GM18861 (cell line): Measurements from ENCODE around the gene THSD4.
"Not testable (repeated sequence)": the region's sequence is repeated elsewhere in the genome, so short reads cannot be mapped to it uniquely, and the experiment has no call there.

Experiments
- ATAC-seq: cut with Tn5 transposase; IDR thresholded peaks from one replicate; pipeline ENCODE4 v1.9.1; 2021; ENCODE audit not compliant: unreplicated experiment

Gene THSD4

DNA sequence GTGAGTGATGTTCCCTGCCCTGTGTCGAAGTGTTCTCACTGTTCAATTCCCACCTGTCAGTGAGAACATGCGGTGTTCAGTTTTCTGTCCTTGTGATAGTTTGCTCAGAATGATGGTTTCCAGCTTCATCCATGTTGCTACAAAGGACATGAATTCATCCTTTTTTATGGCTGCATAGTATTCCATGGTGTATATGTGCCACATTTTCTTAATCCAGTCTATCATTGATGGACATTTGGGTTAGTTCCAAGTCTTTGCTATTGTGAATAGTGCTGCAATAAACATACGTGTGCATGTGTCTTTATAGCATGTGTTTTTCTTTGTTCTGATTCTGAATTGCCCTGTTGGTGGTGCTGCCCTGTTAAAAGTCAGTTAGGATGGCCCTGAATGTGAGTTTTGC is 204.2 kb downstream of the THSD4 start:
- ATAC-seq: not testable (repeated sequence)

- no peak for ATAC-seq
Observed at GRCh38 chr15:71319935-71320334, 204.7 kb downstream of the THSD4 start.

- ATAC-seq: no peak
Observed at GRCh38 chr15:71323082-71323481, 207.8 kb downstream of the THSD4 start.

GRCh38 chr15:71323584-71323983 is 208.3 kb downstream of the THSD4 start:
- no peak for ATAC-seq

DNA sequence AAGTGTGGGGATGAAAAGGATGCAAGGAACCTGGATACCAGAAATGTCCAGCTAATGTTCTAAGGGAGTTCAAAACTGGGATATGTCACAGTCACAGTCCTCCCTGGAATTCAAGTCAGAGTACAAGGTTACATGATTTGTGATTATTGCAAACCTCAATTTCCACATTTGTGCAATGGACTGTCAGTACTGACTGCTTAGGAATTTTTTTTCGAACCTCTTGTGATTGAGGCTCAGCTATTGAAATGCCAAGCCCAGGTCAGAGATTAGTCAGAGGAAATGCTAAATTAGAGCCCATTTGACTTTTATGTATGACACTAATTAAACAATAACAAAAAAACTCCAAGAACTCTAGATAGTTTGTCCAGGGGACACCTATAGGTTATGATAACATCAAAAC is 210.2 kb downstream of the THSD4 start:
- ATAC-seq: no peak

- ATAC-seq: no peak
Observed at GRCh38 chr15:71328453-71328852, 213.2 kb downstream of the THSD4 start.

DNA sequence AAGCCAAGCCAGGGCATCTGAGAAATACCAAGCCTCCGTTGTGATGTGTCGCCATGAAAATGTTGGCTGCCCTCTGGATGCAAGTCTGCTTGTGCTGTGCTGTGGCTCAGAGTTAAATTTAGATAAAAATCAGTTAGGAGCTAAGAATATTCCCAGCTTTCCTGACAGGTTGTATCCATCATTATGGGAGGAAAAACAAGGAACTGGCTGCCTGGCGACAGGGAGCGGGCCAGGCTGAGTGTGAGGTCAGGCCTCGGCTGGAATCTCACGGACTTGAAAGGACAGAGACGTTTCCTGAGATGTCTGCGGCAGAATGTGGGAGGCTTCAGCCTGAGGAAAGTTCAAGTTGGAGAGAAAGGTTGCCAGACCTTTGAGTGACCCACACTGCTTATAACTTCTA is 213.8 kb downstream of the THSD4 start:
- ATAC-seq: no peak

- no peak for ATAC-seq
Observed at GRCh38 chr15:71329497-71330260, 214.4 kb downstream of the THSD4 start.

GRCh38 chr15:71330638-71331162 is 215.4 kb downstream of the THSD4 start:
- ATAC-seq: no peak

DNA sequence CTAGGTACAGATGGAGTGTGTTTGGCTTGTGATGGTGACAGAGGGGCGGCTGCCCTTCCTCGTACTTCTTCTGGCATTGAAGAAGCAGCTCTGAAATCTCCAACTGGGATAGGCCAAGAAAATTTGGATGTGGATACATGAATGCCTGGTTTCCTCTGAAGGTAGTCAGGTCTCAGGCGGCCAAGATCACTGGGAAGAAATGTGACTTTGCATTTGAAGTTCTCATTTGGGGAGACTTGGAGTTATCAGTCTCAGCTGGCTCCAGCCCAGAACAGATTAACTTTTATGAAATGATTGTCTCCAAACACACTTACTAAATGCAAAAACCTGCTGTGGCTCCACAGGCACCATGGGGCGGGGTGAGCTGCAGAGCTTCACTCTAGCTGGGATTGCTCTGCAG is 215.9 kb downstream of the THSD4 start:
- ATAC-seq: no peak

DNA sequence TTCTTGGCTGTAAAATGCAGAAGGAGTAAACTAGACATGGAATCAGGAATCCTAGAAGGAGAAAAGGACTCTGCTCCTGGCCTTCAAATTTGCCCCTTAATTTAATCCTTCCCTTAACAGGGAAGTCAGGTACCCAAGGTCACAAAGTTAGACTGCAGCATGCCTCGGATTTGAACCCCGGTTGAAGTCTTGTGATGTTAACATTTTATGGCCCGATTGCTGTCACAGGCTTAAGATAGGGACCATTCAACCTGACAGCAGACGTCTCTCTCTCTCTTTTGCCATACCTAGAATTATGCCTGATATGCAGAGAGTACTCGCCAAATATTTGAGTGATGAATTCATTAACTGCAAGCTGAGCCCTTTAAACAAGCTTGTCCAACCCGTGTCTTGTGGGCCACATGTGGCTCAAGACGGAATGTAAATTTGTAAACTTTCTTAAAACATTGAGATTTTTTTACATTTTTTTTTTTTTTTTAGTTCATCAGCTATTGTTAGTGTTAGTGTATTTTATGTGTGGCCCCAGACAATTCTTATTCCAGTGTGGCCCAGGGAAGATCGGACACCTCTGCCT is 217.2 kb downstream of the THSD4 start:
- ATAC-seq: no peak

DNA sequence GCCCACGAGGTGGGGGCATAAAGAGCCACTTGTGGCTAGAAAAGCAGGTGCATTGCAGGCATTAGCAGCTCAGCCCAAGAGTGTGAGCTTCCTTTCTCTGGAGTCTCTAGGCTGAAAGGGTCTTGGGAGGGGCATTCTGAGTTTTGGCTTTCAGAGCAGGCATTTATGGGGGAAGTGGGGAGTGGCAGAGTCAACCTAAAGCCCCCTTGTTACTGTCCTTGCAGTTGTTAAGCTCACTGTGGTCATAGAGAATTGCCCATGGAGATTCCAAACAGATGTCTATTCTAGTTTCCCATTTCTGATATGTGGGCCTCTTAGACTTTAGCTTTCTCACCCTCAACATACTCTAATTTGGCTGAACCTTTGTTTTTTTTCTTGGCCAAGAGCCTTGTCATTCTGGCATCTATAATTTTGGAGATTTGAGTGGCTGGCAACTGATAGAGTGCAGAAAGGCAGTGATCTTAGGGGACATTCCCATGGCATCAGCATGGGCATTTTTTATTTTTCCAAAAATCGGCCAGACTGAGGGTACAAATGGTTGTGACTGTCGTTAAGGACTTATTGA is 217.9 kb downstream of the THSD4 start:
- ATAC-seq: no peak

DNA sequence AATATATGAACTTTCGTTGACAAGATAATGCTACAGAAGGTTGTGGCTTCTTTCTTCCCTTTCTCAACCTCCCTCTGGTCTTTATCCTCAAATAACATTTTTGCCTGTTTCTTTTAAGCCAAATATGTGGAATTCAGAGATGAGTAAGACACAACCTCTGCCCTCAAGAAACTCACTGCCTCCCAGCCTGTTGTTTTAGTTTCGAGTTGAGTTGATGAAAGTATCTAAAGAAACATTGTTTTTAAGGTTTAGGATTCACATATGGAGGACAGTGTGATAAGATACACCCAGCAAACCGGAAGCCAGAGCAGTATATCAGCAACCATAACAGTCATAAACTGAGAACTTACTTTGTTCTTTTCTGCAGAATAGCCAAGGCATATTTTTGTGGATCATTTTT is 218.6 kb downstream of the THSD4 start:
- no peak for ATAC-seq

DNA sequence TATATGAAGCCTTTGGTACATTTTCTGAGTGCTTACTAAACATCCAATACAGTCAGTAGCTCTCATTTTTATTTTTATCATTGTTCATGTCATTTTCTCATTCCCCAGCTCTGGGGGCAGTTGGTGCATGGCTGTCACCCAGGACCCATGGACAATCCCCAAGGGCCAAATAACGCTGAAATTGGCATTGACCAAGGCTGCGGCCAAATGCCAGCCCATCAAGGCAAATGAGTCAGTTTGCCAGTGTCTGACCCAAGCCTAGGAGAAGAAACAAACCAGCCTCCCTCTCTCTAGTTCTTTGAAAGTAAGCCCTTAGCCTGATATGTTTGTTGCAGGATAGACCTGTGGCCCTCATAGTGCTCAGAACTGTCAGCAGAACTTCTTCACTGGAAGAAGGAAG is 219.2 kb downstream of the THSD4 start:
- ATAC-seq: no peak

DNA sequence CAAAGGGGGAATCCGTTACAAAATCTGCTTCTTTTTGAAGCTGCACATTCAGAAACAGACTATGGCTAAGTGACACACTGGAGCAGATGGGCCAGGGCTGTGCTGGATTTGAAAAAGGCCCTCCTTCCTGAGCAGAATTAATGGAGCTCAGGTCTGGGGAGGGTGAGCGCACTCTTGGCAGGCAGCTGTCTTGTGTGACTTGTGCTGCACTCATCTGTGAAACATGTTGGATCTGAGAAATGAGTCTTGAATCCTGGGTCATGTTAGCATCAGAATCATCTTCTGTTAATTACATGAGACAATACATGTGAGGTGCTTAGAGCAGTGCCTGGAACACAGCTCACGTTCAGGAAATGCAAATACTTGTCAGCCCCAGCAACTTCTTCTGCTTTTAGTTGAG is 219.6 kb downstream of the THSD4 start:
- ATAC-seq: no peak

DNA sequence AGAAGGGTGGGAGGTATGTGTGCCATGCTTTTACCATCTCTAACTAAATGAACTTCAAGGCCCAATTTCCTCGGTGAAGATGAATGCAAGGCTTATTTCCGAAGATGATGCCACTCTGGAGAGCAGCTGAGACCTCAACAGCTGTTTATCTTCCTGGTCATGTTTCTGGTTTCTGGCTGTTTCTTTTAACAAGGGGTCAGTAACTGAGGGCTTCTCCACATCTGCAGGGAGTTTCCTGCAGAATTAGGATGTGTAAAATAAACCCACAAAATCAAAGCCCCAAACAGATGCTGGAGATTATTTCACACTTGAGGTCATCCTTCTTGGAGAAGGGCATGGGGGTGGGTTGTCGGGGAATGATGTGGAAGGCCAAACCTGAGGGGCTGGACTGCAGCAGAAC is 220.3 kb downstream of the THSD4 start:
- no peak for ATAC-seq

DNA sequence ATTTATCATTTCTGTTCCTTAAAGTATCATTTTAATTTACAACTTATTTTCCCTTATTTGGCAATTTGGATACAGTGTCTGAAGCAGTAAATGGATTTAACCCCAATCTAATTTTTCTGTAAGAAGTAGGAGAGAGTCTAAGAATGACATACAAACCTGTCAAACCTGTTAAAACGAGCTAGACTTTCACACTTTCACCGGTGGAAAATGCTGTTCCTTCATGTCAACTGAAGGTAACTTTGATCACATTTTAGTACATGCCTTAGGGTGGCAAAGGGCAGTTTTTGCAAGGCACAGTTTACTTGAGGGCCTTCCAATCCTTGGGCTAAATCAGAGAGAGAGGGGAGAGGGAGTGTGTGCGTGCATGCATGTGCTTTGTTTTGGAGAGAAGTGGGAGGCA is 221.4 kb downstream of the THSD4 start:
- ATAC-seq: no peak

- no peak for ATAC-seq
Observed at GRCh38 chr15:71337197-71337845, 222.1 kb downstream of the THSD4 start.

DNA sequence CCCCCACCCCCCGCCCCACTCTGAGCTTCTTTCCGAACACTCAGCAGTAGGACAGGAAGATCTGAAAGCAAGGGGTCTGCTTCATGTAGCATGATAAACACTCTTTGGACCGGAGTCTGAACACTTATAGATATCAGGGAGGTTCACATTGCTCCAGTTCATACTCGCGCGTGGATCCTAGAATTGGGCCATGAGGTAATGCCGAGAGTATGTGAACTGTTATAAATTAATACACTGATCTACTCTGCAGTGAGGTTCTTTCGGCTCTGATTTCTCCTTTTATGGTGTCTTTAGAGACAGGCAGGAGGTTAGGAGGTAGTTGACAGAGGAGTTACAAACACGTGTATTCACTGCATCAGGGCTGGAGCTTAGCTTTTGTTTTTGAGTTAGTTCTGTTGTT is 223.0 kb downstream of the THSD4 start:
- ATAC-seq: no peak

DNA sequence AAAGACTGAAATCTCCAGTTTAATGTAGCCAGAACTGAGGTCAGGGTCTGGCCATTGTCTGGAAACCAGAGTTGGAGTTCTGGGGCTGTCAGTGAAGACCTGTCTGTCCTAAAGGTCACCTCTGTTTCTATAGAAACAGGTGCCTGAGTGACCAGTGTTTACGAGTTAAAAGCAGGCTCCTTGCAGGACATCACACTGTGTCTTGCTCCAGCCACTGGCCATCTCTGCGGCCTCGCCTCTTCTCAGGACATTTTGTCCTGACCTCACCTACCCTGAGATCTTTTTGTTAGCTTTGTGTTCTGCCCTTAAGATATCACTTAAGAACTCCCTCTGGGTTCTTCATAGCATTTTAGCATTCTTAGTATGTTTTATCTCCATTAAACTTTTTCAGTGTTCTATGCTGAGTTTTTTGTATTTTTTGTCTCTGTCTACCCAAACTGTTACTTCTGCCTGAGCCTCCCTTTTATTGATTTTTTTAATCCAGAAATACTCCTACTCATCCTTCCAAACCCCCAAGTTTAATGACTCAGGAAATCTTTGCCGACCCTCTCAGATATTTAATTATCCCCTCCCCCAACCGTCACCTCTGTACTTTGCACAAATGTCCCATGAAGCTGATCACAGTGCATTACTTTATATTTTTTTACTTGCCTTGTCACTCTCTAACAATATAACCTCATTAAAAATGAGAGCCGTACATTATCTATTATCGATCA is 223.7 kb downstream of the THSD4 start:
- no peak for ATAC-seq
